Colonic mucosa (tissue), 4 donors: Measurements from ENCODE around the gene CUX1. TPM values are rescaled to one million over a fixed set of nuclear protein-coding genes. Genes with fewer than 3 reads are reported as not detected.
A peak's percentile ranks its signal among the peaks of the same experiment; 100 is the strongest.
"Not testable (repeated sequence)": the region's sequence is repeated elsewhere in the genome, so short reads cannot be mapped to it uniquely, and the experiment has no call there.

ENCODE experiments used
- DNase-seq: peaks from one replicate; pipeline ENCODE4 v3.0.0-alpha.2; 2020
- H3K27ac ChIP-seq: fragments of 200-600 bp; one replicate; pipeline ENCODE4 v1.8.0; 2021
- H3K27me3 ChIP-seq: fragments of 200-600 bp; one replicate; pipeline ENCODE4 v1.8.0; 2021
- H3K36me3 ChIP-seq: fragments of 200-600 bp; one replicate; pipeline ENCODE4 v1.8.0; 2021
- H3K4me1 ChIP-seq: fragments of 200-600 bp; one replicate; pipeline ENCODE4 v1.8.0; 2021; ENCODE audit warnings: mild to moderate bottlenecking
- H3K4me3 ChIP-seq: fragments of 200-600 bp; one replicate; pipeline ENCODE4 v1.8.0; 2021
- H3K9ac ChIP-seq, 2 donors: one replicate each; pipeline ENCODE4 v1.7.0; 2013; ENCODE audit warnings: control low read depth in 2 of 2, low read depth in 2 of 2, low read length in 2 of 2
- H3K9me3 ChIP-seq: fragments of 200-600 bp; one replicate; pipeline ENCODE4 v1.8.0; 2021
- intact Hi-C: fragments of 100-400 bp; cut with DNase I; formaldehyde crosslinking; loops from one replicate; pipeline ENCODE4 v1.14.1; 2022
- total RNA-seq, 2 donors: library from RNA; stranded (reverse); fragmentation: NEBNext Ultra II Directional in 1 of 2; extraction: Animal tissue kit (Norgen Biotek cat#: 25700) in 1 of 2; gene quantifications; one replicate each; pipeline ENCODE4 v1.2.1, GENCODE V29; 2021
- TF ChIP-seq, protein P1 (sequence below): fragments of 200-600 bp; IDR thresholded peaks from one replicate; pipeline ENCODE4 v1.8.0; 2022; ENCODE audit warnings: antibody characterized with exemption, mild to moderate bottlenecking
- donor health status: healthy.
- donor health status: DM: no; HTN: no; CAD: no.
- donor health status: DM: no; HTN: no; CAD: no.

The CUX1 gene
- total RNA-seq, 2 donors from 2014 or later = 68.5 to 97.5 TPM

DNA sequence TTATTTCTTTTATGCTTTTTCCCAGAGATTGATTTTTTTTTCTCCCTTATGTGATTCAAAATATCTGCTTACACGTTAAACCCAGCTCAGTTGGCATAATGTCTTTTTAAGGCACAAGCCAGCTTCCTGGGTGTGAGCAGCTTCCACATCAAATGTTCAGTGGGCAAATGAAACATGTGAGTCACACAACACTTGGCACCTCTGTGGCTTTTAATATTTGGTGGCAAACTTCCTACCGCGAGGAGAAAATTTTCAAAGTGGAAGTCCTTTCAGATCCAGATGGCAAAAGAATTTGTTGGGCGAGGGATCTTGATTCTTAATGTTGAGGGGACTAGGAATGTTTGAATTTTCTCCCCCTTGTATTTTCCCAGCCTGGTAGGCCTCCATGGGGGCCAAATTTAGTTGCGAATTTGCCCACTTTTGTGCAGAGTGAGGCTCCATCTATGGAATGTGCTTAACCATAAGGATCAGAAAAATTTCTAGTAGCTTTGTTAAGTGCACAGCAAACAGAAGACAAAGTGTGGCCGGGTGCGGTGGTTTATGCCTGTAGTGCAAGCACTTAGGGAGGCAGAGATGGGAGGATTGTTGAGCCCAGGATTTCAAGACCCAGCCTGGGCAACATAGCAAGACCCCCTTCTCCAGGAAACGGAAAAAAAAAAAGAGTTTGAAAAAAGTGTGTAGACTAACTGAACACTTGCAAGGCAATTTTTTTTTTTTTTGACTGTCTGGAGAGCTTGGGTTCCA lies 31.0 kb downstream of the CUX1 start:
- Histone ChIP-seq H3K9me3 (peaks cover 5% of the 10 kb centered on the region), H3K36me3 (no peaks in the 10 kb centered on the region), H3K27ac (no peak overlapping the region), H3K4me1 (no peaks in the 10 kb centered on the region), H3K9ac (no peak overlapping the region), H3K4me3 (no peak overlapping the region), H3K27me3 (no peaks in the 10 kb centered on the region)
- DNase-seq = no peak
- TF ChIP-seq, protein P1, sequence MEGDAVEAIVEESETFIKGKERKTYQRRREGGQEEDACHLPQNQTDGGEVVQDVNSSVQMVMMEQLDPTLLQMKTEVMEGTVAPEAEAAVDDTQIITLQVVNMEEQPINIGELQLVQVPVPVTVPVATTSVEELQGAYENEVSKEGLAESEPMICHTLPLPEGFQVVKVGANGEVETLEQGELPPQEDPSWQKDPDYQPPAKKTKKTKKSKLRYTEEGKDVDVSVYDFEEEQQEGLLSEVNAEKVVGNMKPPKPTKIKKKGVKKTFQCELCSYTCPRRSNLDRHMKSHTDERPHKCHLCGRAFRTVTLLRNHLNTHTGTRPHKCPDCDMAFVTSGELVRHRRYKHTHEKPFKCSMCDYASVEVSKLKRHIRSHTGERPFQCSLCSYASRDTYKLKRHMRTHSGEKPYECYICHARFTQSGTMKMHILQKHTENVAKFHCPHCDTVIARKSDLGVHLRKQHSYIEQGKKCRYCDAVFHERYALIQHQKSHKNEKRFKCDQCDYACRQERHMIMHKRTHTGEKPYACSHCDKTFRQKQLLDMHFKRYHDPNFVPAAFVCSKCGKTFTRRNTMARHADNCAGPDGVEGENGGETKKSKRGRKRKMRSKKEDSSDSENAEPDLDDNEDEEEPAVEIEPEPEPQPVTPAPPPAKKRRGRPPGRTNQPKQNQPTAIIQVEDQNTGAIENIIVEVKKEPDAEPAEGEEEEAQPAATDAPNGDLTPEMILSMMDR = no peak
- intact Hi-C loops = no loop called here

DNA sequence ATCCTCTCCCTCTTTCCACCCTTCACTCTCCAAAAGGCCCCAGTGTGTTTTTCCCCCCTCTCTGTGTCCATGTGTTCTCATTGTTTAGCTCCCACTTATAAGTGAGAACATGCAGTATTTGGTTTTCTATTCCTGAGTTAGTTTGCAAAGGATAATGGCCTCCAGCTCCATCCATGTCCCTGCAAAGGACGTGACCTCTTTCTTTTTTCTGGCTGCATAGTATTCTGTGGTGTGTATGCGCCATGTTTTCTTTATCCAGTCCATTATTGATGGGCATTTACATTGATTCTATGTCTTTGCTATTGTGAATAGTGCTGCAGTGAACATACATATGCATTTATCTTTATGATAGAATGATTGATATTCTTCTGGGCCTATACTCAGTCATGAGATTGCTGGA lies 31.9 kb downstream of the CUX1 start:
- DNase-seq, H3K4me1 ChIP-seq, H3K9ac ChIP-seq, H3K36me3 ChIP-seq, intact Hi-C loops, H3K9me3 ChIP-seq, H3K27me3 ChIP-seq, H3K27ac ChIP-seq, H3K4me3 ChIP-seq: not testable (repeated sequence)

DNA sequence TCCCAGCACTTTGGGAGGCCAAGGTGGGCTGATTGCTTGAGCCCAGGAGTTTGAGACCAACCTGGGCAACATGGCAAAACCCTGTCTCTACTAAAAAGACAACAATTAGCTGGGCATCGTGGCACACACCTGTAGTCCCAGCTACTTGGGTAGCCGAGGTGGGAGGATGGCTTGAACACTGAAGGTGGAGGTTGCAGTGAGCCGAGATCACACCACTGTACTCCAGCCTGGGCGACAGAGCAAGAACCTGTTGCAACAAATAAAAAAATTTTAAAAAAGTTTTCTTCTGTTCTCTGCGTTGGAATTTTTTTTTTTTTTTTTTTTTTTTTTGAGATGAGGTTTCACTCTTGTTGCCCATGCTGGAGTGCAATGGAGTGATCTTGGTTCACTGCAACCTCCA lies 34.9 kb downstream of the CUX1 start:
- H3K27ac ChIP-seq, H3K9me3 ChIP-seq, H3K9ac ChIP-seq, H3K27me3 ChIP-seq, H3K36me3 ChIP-seq, intact Hi-C loops, DNase-seq, H3K4me3 ChIP-seq: not testable (repeated sequence)
- peaks cover 11% of the 10 kb centered on the region for H3K4me1 ChIP-seq

DNA sequence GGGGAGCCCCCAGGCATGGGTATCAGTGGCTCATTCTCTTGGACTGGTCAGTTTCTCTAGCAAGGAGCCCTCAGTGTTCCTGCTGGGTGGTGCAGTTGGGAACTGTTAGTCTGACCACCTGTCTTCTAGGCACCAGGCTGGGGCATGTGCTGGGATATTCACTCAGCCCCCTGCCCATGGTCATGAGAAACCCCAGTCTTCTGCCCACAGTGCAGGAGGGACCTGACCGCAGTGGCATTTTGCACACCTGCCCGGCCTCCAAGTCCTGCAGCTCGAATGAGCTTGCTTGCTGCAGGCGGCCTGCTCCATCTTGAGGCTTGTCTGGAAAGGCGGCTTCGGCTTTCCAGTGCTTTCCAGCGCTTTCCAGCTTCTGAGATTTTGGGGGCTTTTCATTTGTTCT lies 36.3 kb downstream of the CUX1 start:
- TF ChIP-seq, protein P1 = no peak
- intact Hi-C loops = no loop called here
- no peak for DNase-seq
- Histone ChIP-seq H3K36me3 (no peaks in the 10 kb centered on the region), H3K9ac (no peak overlapping the region), H3K27me3 (no peaks in the 10 kb centered on the region), H3K27ac (no peak overlapping the region), H3K9me3 (no peaks in the 10 kb centered on the region), H3K4me1 (peaks cover 13% of the 10 kb centered on the region), H3K4me3 (no peak overlapping the region)

DNA sequence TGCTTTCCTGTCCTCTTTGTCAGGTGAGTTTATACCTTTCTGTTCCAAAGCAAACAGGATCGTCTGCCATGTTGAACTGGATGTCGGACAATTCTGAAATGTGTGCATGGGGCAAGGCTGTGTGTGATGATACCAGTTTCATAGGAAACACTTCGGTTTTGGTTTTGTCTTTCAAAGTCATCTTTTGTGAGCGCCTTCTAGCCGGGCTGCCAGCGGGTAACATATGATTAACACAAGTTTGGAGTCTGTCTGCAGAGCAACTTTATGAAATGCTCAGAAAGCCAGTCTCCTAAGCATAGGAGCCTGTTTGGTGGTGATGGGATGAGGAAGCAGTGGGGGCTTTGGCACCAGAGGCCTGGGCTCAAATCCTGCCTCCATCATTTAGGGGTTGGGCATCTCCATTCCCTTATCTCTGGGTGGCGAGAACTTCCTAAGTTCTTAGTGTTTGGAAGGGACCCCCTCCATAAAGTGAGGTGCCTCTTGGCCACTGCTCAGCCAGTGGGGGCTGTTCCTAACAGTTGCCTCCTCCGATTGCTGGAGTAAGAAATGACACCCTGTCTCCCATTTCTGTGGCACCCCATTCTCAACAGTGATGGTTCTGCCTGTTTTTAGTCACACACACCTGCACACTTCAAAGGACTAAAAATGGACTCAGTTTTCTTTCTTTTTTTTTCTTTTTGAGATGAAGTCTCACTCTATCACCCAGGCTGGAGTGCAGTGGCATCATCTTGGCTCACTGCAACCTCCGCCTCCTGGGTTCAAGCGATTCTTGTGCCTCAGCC lies 36.8 kb downstream of the CUX1 start:
- Histone ChIP-seq H3K27ac (no peak overlapping the region), H3K4me1 (peaks cover 13% of the 10 kb centered on the region), H3K9me3 (no peaks in the 10 kb centered on the region), H3K4me3 (no peak overlapping the region), H3K9ac (no peak overlapping the region), H3K27me3 (no peaks in the 10 kb centered on the region), H3K36me3 (no peaks in the 10 kb centered on the region)
- intact Hi-C loops = no loop called here
- TF ChIP-seq, protein P1 = no peak
- no peak for DNase-seq

DNA sequence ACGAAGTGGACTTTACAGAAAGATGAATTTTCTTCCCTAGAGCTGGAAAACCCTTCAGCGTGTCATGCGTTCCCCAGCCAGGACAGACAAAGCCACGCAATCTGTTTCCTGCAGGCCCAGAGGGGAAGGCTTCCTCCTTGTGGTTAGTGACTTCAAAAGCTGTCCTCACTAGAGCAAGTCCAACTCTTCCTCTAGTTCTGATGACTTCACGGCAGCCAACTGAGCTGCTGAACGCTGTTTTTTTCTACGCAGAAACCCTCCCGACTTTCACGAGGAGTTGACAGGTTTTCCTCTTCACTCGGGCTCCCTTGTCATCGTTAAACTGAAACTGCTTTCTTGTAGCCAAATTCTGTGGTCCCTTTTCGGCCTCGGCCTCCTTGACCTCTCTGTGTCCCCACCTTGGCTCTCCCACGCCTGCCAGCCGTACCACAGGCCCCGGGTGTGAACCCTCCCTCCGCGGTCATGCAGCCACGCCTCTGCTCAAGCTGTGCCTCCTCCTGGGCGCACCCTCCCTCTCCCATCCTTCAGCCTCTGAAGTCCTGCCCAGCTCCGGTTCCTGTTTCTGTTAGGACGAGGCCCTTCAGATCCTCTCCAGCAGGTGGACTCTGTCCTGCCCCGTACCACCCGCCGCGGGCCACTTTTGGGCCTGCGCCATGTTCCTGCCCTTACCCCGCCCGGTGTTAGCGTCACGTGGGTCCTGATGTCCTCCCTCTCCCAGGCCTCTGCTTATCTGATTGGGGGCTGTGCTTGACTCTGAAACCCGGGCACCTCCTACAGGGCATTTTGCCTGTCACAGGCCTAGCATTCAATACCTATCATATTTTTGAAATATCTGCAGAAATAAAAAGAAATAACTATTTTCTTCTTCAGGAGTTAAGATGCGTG lies 39.3 kb downstream of the CUX1 start:
- Histone ChIP-seq H3K27me3 (no peaks in the 10 kb centered on the region), H3K9me3 (no peaks in the 10 kb centered on the region), H3K4me3 (peak overlapping the region; percentile 14), H3K9ac (peak overlapping the region; percentile 61 to 85), H3K27ac (peak overlapping the region; percentile 89), H3K36me3 (no peaks in the 10 kb centered on the region), H3K4me1 (peaks cover 13% of the 10 kb centered on the region)
- TF ChIP-seq, protein P1 = peak; percentile 41
- peak; percentile 97 for DNase-seq
- intact Hi-C loops = no loop called here
